HG03139 (cell line): ENCODE measurements around the gene PLSCR5.

Source experiments
- ATAC-seq: cut with Tn5 transposase; IDR thresholded peaks from one replicate; pipeline ENCODE4 v1.9.1; 2021; ENCODE audit not compliant: unreplicated experiment

Gene PLSCR5

DNA sequence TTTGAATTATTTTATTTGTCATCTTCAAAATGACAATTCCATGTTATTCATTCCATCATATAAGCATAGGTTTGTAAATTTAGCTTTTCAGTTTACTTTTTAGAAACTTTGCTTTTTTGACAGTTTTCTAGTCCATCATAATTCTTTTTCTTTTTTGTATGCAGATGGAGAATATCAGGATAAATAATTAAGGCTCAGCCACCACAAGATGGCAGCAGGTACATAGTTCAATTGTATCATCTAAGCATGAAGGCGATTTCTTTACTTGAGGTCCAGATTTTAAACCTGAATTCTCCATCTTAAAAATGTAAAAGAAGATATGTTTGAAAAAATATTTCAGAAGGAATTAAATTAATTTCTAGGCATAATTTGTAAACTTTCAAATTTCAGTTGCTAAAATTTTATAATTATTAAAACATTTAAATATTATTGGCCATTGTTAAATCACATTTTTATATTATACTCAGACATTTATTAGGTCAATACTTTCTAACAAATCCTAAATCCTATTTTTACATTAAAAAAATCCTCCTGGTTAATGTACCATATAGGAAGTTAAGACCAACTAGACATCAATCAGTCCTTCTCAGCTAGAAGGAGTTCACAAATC, 15.1 kb downstream of the PLSCR5 start:
- no peak for ATAC-seq

- ATAC-seq, result no peak
Observed at GRCh38 chr3:146585156-146585555, 20.0 kb downstream of the PLSCR5 start.

DNA sequence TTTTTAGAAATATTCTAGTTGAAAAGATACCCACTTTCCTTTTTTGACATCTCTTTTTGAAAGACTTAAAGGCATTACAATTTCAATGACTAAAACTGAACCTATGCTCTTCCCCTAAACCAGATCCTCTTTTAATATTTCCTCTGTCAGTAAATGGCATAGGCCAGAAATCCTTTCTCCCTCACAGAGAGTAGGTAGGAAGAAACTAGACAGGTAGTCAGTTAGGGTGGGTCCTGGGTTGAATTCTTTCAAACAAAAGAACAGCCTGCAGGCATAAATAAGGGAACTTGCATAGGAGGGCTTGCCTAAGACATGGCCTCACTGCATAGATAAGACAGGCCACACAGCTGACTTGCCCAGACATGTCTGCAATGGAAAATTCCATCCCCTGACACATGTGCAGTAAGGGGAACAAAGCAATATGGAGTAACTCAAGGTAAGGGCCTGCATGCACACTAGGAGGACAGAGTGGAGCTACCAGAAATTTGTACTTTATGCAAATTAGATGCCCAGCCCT, 23.1 kb downstream of the PLSCR5 start:
- ATAC-seq, result no peak

- no peak for ATAC-seq
Observed at GRCh38 chr3:146581080-146581601, 24.0 kb downstream of the PLSCR5 start.

DNA sequence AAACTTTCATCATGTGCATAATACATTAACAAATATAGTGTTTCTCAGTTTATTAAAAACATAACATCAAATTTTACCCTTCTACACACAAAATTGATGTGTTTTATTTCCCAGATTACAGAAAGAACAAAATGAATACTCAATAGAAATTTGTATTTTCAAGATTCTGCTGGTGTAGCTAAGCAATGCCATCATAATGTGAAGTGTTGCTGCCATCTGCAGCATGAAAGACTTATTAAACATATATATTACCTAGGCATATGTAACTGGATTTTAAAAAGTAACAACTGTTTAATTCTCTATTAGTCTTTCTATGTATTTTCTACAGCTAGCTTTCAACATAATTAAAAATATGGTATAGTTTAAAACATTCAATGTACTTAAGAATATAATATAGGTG, 27.5 kb downstream of the PLSCR5 start:
- ATAC-seq, result no peak

DNA sequence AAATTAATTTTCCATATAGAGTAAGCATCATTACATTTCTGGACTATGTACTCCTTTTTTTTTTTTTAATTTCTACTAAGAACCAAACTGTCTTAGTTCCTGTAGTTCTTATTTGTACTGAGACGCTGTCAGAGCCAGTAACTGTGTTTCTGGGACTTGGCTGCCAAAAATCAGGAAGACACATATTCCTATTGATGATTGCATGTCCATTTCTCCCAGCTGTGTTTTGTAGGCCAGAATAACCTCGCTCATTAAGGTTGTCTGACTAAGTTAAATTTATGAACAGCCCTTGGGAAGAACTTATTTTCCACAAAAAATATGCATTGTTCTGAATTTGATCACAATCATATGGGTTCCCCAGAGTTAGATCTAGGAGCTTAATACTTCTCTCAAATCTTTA, 29.5 kb downstream of the PLSCR5 start:
- ATAC-seq, result no peak

- ATAC-seq, result no peak
Observed at GRCh38 chr3:146574173-146574572, 31.0 kb downstream of the PLSCR5 start.

GRCh38 chr3:146569314-146569713, 35.8 kb downstream of the PLSCR5 start:
- ATAC-seq, result no peak

- no peak for ATAC-seq
Observed at GRCh38 chr3:146566138-146566537, 39.0 kb downstream of the PLSCR5 start.

- ATAC-seq, result no peak
Observed at GRCh38 chr3:146561879-146562278, 43.3 kb downstream of the PLSCR5 start.

- no peak for ATAC-seq
Observed at GRCh38 chr3:146561463-146561862, 43.7 kb downstream of the PLSCR5 start.

- no peak for ATAC-seq
Observed at GRCh38 chr3:146560678-146561077, 44.5 kb downstream of the PLSCR5 start.

DNA sequence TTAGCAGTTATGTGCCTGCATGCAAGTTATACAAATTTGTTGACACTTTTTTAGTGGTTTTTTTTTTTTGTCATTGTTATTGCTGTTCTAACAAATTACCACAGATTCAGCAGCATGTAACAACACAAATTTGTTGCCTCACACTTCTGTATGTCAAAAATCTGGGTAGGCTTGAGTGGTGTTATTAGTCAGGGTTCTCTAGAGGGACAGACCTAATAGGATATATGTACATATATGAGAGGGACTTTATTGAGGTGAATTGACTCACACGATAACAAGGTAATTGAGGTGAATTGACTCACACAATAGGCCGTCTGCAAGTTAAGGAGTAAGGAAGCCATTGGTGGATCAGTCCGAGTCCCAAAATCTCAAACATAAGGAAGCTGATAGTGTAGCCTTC, 45.8 kb downstream of the PLSCR5 start:
- ATAC-seq, result no peak

- no peak for ATAC-seq
Observed at GRCh38 chr3:146558781-146559180, 46.4 kb downstream of the PLSCR5 start.

DNA sequence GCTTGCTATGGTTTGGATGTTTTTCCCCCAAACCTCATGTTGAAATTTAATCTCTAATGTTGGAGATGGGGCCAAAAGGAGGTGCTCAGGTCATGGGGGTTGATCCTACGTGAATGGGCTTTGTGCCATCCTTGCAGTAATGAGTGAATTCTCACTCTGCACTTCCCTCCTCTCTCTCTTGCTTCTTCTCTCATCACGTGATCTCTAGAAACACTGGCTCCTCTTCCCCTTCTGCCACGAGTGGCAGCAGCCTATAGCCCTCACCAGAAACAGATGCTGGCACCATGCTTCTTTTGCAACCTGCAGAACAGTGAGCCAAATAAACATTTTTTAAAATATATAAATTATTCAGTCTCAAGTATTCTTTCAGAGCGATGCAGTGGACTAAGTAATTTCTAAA, 47.4 kb downstream of the PLSCR5 start:
- no peak for ATAC-seq

GRCh38 chr3:146555311-146555710, 49.8 kb downstream of the PLSCR5 start:
- no peak for ATAC-seq

- ATAC-seq, result no peak
Observed at GRCh38 chr3:146554151-146554760, 50.9 kb downstream of the PLSCR5 start.

DNA sequence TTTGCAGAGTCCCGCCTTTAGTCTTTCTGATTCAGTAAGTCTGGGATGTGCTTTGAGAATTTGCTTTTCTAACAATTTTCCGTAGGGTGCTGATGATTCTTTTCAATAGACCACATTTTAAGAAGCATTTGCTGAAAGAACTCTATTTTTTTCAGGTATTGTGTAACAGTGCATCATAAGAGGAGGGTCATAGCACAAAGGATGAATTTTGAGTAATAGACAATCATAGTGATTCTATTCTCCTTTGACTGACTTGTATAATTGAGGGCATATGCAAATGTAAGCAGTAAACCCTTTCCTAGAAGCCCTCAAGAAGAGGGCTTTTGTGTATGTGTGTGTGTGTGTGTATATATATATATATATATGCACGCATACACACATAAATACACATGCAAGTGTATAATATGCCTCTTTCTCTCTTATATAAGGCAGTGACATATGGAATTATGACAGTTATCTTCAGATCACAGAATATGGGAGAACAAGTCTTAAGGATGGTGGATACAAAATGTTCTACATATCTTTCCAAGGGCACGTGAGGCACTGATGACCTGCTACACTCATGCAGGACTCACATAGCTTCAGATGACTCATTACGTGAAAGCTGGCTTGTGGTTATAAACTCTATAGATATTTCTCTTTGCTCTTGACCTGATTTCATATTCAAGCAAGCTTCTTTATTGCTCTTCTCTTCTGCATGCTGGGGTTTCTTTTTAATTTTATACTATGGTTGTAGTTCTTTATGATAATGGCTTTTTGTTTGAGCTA, 54.2 kb downstream of the PLSCR5 start:
- ATAC-seq, result peak; percentile 91

DNA sequence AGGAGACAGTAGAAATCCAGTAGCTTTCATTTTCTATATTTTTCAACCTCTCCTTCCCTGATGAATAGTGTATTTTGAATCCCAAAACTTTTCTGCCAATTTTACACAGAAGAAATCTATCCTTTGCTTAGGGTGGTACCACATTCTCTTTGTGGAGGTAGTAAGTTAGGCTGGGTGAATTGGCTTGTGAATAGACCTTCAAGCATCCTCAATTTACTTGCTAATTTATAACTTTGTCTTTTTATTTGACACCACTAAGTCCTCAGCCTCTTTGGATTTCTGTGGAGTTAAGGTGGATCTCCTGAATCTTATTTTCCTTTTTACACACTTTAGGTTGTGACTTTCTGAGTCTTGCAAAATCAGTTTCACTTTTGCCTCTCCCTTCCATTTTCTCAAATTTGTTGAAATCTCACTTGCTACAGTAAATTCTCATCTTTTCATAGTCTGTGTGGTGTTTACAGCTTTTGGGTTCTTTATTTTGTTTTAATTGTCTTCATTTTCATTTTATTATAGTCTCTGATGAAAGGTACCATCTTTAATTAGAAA, 55.0 kb downstream of the PLSCR5 start:
- ATAC-seq, result no peak

- ATAC-seq, result no peak
Observed at GRCh38 chr3:146547235-146547835, 57.8 kb downstream of the PLSCR5 start.

GRCh38 chr3:146546366-146546965, 58.7 kb downstream of the PLSCR5 start:
- no peak for ATAC-seq
